GM19043 (cell line): ENCODE results near the gene COPS3.
"Not testable (repeated sequence)": the region's sequence is repeated elsewhere in the genome, so short reads cannot be mapped to it uniquely, and the experiment has no call there.

ENCODE experiments used
- ATAC-seq: cut with Tn5 transposase; IDR thresholded peaks from one replicate; pipeline ENCODE4 v1.9.1; 2021; ENCODE audit warnings: low read depth; ENCODE audit not compliant: unreplicated experiment

COPS3 gene

GRCh38 chr17:17303010-17303846 lies 22.2 kb upstream of the COPS3 start, which contains the start of gene NT5M:
Gene NT5M (plus strand): TSS chr17:17303373. CDS start chr17:17303551, 178 bp downstream.
- ATAC-seq, result peak; percentile 57

- ATAC-seq, result not testable (repeated sequence)
Measured at GRCh38 chr17:17301659-17302058, 20.6 kb upstream of the COPS3 start.

- no peak for ATAC-seq
Measured at GRCh38 chr17:17300624-17301568, 19.9 kb upstream of the COPS3 start.

DNA sequence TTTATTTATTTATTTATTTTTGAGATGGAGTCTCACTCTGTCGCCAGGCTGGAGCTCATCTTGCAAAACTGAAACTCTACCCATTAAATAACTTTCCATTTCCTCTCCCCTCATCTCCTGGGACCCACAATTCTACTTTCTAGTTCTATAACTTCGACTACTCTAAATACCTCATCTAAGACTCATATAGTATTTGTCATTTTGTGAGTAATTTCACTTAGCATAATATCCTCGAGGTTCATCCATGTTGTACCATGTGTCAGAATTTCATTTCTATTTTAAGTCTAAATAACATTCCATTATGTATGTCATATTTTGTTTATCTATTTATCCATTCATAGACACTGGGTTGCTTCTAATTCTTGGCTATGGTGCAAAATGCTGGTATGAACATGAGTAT lies 17.1 kb upstream of the COPS3 start:
- ATAC-seq, result no peak

DNA sequence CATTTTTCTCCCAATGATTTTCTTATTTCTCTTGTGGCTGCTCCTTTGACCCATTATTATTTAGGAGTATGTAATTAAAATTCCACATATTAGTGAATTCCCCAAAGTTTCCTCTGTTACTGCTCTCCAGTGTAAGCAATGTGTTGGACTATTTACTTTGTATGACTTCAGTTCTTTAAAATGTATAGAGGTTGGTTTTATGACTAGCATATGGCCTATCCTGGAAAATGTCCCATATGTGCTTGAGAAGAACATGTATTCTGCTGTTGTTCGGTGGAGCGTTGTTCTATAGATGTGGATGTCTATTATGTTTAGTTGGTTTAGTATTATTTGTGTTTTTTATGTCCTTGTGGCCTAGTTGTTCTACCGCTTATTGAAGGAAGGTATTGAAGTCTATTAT lies 16.2 kb upstream of the COPS3 start:
- no peak for ATAC-seq

DNA sequence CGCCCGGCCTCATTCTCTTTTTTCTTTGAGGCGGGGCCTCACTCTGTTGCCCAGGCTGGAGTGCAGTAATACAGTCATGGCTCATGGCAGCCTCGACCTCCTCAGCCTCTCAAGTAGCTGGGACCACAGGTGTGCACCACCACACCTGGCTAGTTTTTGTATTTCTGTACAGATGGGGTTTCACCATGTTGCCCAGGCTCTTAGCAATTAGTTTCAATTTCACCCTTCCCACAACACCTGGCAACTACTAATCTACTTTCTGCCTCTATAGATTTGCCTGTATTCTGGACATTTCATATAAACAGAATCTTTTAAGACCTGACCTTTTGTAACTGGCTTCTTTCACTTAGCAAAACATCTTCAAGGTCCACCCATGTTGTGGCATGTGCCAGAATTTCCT lies 14.1 kb upstream of the COPS3 start:
- ATAC-seq, result no peak

DNA sequence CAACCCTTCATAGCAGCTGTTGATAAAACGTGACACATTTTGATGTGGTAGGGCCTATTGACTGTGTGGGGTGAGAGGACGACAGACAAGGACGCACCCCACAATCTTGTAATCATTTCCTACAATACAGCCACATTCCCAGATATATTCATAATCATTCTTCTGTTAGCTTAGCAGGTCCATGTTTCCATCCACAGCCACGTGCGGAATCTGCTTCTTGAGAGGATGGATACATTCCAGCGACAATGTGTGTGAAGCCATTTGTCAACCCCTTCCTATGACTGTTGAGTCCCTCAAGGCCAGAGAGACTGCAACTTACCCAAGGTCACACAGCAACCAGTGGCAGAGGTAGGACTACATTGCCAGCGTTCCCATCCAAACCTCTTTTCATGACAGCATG lies 8.7 kb upstream of the COPS3 start:
- no peak for ATAC-seq

DNA sequence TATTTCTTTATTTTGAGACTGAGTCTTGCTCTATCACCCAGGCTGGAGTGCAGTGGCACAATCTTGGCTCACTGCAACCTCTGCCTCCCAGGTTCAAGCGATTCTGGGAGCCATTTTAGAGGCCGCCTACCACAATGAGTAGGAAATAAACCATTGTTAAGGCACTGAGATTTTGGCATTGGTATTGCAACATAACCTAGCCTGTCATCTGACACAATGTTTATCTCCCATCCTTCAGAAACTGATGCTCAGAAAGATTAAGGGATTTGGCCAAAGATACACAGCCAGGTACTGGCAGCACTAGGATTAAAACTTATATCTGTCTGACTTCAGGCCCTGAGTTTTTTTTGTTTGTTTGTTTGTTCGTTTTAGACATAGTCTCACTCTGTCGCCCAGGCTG lies 8.0 kb upstream of the COPS3 start:
- ATAC-seq, result no peak

DNA sequence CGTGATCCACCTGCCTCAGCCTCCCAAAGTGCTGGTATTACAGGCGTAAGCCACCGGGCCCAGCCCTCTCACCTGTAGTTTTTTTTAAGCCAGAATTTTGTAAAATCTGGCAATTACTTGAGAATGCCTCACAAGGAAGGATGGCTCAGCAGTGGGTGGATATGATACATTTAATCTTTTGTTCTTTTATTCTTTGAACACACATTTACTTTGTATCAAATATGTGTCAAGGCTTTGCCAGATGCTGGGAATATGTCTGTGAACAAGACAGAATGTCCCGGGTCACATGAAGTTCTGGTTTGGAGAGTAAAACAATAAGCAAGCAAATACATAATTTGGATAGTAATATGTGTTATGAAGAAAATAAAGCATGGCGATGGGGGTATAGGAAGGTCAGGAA lies 4.9 kb upstream of the COPS3 start:
- ATAC-seq, result no peak

DNA sequence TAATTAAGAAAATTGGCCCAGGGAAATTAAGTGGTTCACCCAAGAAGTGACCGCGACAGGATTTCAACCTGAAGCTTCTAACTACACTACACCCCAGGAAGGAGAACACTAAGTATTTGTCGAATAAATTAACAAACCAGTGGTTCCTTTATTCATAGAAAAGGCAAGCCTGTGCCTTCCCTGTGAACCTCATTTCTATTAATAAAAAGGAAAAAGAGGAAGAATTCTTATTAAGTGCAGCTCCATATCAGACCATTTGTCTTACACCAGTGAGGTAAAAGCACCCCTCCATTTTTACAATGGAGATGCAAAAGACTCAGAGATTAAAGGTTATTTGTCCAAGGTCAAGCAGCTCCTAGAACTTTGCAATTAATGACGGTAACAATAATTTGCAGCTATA lies 1.7 kb downstream of the COPS3 start:
- ATAC-seq, result no peak

DNA sequence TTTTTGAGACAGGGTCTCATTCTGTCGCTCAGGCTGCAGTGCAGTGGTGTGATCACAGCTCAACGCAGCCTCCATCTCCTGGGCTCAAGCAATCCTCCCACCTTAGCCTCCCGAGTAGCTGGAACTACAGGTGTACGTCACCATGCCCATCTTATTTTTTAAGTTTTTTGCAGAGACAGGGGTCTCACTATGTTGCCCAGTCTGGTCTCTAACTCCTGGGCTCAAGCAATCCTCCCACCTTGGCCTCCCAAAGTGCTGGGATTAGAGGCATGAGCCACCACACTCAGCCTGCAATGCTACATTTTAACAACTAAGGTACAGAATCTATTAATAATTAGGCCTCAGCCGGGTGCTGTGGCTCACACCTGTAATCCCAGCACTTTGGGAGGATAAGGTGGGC lies 3.6 kb downstream of the COPS3 start:
- not testable (repeated sequence) for ATAC-seq

GRCh38 chr17:17275971-17276370 lies 5.1 kb downstream of the COPS3 start:
- no peak for ATAC-seq

GRCh38 chr17:17269926-17270773 lies 10.9 kb downstream of the COPS3 start:
- ATAC-seq, result no peak

DNA sequence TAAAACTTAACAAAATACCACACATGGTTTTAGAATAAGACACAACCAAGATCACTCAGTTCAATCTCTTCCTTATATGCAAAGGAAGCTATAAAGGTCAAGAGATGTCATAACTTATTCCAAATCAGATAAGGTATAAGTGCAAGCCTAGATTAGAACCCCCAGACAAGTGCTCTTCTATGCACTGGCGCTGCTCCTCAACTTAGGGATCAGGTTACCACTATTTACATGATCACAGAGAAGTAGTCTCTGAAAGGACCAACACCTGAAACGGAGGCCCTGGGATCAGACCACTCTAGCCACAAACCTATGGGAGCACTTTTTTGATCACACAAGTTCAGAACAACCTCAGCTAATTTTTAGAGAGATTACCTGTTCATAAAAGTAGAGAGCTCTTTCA lies 16.6 kb downstream of the COPS3 start:
- no peak for ATAC-seq

GRCh38 chr17:17258998-17259397 lies 22.0 kb downstream of the COPS3 start:
- no peak for ATAC-seq

DNA sequence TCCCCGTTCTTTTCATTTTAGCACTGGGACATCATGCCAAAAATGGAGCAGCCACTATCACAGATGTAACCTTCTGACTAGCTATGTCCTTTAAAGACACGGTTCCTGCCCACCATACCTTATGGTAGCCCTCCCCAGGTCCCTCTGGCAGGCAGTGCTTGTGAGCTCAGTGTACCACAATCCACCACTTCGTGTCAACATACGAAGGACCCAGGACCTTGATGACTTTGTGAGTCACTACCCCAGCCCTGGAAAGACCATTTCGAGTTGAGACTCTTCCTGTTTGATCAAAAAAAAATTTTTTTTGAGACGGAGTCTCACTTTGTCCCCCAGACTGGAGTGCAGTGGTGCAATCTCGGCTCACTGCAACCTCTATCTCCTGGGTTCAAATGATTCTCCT lies 23.0 kb downstream of the COPS3 start:
- no peak for ATAC-seq

GRCh38 chr17:17256316-17256715 lies 24.7 kb downstream of the COPS3 start:
- ATAC-seq, result no peak

- not testable (repeated sequence) for ATAC-seq
Measured at GRCh38 chr17:17255689-17256088, 25.4 kb downstream of the COPS3 start.

DNA sequence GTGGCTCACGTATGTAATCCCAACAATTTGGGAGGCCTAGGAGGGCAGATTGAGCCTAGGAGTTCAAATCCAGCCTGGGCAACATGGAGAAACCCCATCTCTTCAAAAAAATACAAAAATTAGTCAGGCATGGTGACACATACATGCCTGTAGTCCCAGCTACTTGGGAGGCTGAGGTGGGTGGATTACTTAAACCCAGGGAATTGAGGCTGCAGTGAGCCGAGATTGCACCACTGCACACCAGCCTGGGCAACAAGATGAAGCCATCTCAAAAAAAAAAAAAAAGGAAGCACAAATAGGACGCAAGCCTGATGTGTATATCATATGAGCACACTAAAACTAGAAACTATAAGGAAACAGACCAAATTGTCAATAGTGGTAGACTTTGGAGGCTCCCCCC lies 27.0 kb downstream of the COPS3 start:
- ATAC-seq, result no peak

DNA sequence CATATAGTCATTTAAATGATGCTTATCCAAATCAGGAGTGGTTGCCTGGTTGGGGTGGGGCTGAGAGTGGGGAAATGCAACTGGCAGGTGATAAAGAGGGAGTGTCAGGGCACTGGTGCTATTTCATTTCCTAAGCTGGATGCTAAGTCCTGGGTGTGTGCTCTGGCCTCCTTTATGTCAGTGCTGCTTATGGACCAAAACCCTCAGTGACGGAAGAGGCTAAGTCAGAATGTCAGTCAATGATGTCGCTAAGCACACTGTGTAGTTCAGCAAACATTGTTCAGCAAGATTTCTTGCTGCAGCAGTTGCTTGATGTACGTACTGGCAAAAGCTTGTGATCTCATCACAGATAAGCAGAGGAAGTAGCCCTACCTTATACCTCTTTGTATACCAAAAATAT lies 27.6 kb downstream of the COPS3 start:
- no peak for ATAC-seq
